ENCODE results near the gene MYL5. TPM values are rescaled to one million over a fixed set of nuclear protein-coding genes. Genes with fewer than 3 reads are reported as not detected.

The MYL5 gene
- total and polyA plus RNA-seq, 2 of the 13 experiments (the other 11 are each of a cell fraction or from before 2014, with no cell fraction given): 6.5 to 16.0 TPM

- Histone ChIP-seq H3K79me2 (ENCODE audit: insufficient read depth, low read length) (peaks cover 16% of the 10 kb centered on the region), H2AFZ (ENCODE audit: low read length) (no peak overlapping the region), H3K4me1 (ENCODE audit: insufficient read depth, low read length) (peaks cover 79% of the 10 kb centered on the region), H3K4me3 (replicated peaks in 1 of 3; ENCODE audit: insufficient read depth in 1 of 3, low read depth in 2 of 3, low read length in 3 of 3) (peak overlapping the region in 1 of 3 experiments; percentile 83; a peak in 1 of 6 replicates), H3K4me2 (ENCODE audit: low read depth, low read length) (peak overlapping the region; percentile 72), H3K27ac (ENCODE audit: extremely low read length, insufficient read depth, low read length) (no peak overlapping the region), H3K27me3 (ENCODE audit: control insufficient read depth in 1 of 2, insufficient read depth in 2 of 2, low read length in 2 of 2) (no peaks in the 10 kb centered on the region), H3K9me3 (ENCODE audit: low read length) (no peaks in the 10 kb centered on the region), H4K20me1 (ENCODE audit: insufficient read depth, low read length) (no peaks in the 10 kb centered on the region; the same call in 1 of the 2 replicates), H3K9ac (ENCODE audit: insufficient read depth, low read depth, low read length) (peak overlapping the region; percentile 95; the same call in 1 of the 2 replicates), H3K36me3 (replicated peaks in 1 of 2; ENCODE audit: control insufficient read depth in 1 of 2, insufficient read depth in 2 of 2, low read length in 2 of 2) (peaks cover 3 to 12% of the 10 kb centered on the region in 2 experiments; a peak in 4 of 5 replicates)
- 91% methylated on average over 15 of the region's 19 CpGs for WGBS (ENCODE audit: low lambda C conversion rate)
- DNase-seq (ENCODE audit: low spot score): no peak
- ChIA-PET CTCF (ENCODE audit: low intra/inter-chr PET ratio, low total read pairs) (no interaction called here), POLR2A (interaction anchor here (1.1 to 1.7 kb wide), 2 partner anchors 11 to 203 kb away, joined by 4 to 8 read pairs; no protein-coding TSS in a partner anchor)
- in situ Hi-C loops (cut with HindIII; ENCODE audit: extremely low pct_ligation_motif_present, low pct_unique_long_range_greater_than_20kb) (no loop called here), intact Hi-C loops (cut with micrococcal nuclease; ENCODE audit: unreplicated experiment) (loop anchor here (2.0 to 10.0 kb wide), 2 partner anchors 201 to 417 kb away; no protein-coding TSS in a partner anchor)
- ATAC-seq: no peak
- TSS peak; percentile 63 for BruUV-seq (replicated peaks)
- no peak for FAIRE-seq
- TF ChIP-seq AGO2 (optimal IDR thresholded peaks at IDR 0.05; ENCODE audit: low read depth, low read length) (peak; percentile 73), CENPX (CRISPR knock-in tag; IDR thresholded peaks at IDR 0.05) (no peak), KDM2A (CRISPR knock-in tag; IDR thresholded peaks at IDR 0.05; ENCODE audit: borderline replicate concordance, low read depth) (0 out of 2 replicates have a peak, but pooled peaks have one; percentile 8), ATF7 (IDR thresholded peaks at IDR 0.05) (no peak), ATF7 (CRISPR knock-in tag; IDR thresholded peaks at IDR 0.05) (no peak), RBFOX2 (IDR thresholded peaks at IDR 0.05; ENCODE audit: low read depth, low read length) (peak; percentile 19; the same call in 1 of the 2 replicates), ZNF468 (CRISPR knock-in tag; IDR thresholded peaks at IDR 0.05) (no peak), HOXA7 (CRISPR knock-in tag; IDR thresholded peaks at IDR 0.05) (no peak), ZNF605 (CRISPR knock-in tag; IDR thresholded peaks at IDR 0.05) (0 out of 2 replicates have a peak, but pooled peaks have one; percentile 16), HINFP (CRISPR knock-in tag; IDR thresholded peaks at IDR 0.05; ENCODE audit: low read depth) (no peak), ZNF143 (CRISPR knock-in tag; IDR thresholded peaks at IDR 0.05) (no peak), ZNF580 (CRISPR knock-in tag; IDR thresholded peaks at IDR 0.05; ENCODE audit: borderline replicate concordance, low read depth) (no peak), ARHGAP35 (CRISPR knock-in tag; IDR thresholded peaks at IDR 0.05; ENCODE audit: borderline replicate concordance) (no peak), ZSCAN5A (CRISPR knock-in tag; IDR thresholded peaks at IDR 0.05; ENCODE audit: borderline replicate concordance) (no peak), THAP8 (CRISPR knock-in tag; IDR thresholded peaks at IDR 0.05; ENCODE audit: borderline replicate concordance) (no peak), TRAFD1 (CRISPR knock-in tag; IDR thresholded peaks at IDR 0.05; ENCODE audit: borderline replicate concordance) (no peak), RFXANK (CRISPR knock-in tag; IDR thresholded peaks at IDR 0.05) (no peak), NFE2 (CRISPR knock-in tag; IDR thresholded peaks at IDR 0.05) (no peak)
Observed at GRCh38 chr4:675980-676870, 1.9 kb downstream of the MYL5 start.
